NCI-H146 treated with DMSO at 0.1 percent for 48 hours (cell line): ENCODE data around the gene PSORS1C2.
"Not testable (repeated sequence)": the region's sequence is repeated elsewhere in the genome, so short reads cannot be mapped to it uniquely, and the experiment has no call there.

Experiments used
- DNase-seq: peaks from one replicate; lab custom pipeline; 2025; ENCODE audit not compliant: unreplicated experiment; lab: John Stamatoyannopoulos, UW

PSORS1C2 gene

GRCh38 chr6:31168606-31169005 lies 29.7 kb upstream of the PSORS1C2 start:
- DNase-seq: no peak

GRCh38 chr6:31165986-31166385 lies 27.1 kb upstream of the PSORS1C2 start:
- no peak for DNase-seq

GRCh38 chr6:31165064-31165832 lies 26.4 kb upstream of the PSORS1C2 start:
- not testable (repeated sequence) for DNase-seq

GRCh38 chr6:31164475-31165063 lies 25.7 kb upstream of the PSORS1C2 start:
- DNase-seq: not testable (repeated sequence)

- no peak for DNase-seq
Measured at GRCh38 chr6:31163922-31164321, 25.1 kb upstream of the PSORS1C2 start.

GRCh38 chr6:31162463-31163165 lies 23.7 kb upstream of the PSORS1C2 start:
- no peak for DNase-seq

- DNase-seq: no peak
Measured at GRCh38 chr6:31161216-31162126, 22.6 kb upstream of the PSORS1C2 start.

- peak; percentile 10 for DNase-seq
Measured at GRCh38 chr6:31158863-31159855, 20.3 kb upstream of the PSORS1C2 start.

GRCh38 chr6:31158140-31158862 lies 19.4 kb upstream of the PSORS1C2 start, which contains the start of gene TCF19:
Gene TCF19 (plus strand): TSS chr6:31158589. CDS start chr6:31159470, 881 bp downstream.
- peak; percentile 96 for DNase-seq

GRCh38 chr6:31157513-31158139 lies 18.8 kb upstream of the PSORS1C2 start, which contains the start of gene CCHCR1:
Gene CCHCR1 (minus strand): TSS chr6:31157802. CDS start chr6:31157600, 202 bp downstream.
- peak; percentile 36 for DNase-seq

- DNase-seq: no peak
Measured at GRCh38 chr6:31156641-31157040, 17.8 kb upstream of the PSORS1C2 start.

GRCh38 chr6:31154436-31154835 lies 15.6 kb upstream of the PSORS1C2 start:
- no peak for DNase-seq

GRCh38 chr6:31152781-31153180 lies 13.9 kb upstream of the PSORS1C2 start:
- no peak for DNase-seq

- DNase-seq: no peak
Measured at GRCh38 chr6:31149827-31150447, 11.1 kb upstream of the PSORS1C2 start.

GRCh38 chr6:31145386-31145785 lies 6.5 kb upstream of the PSORS1C2 start:
- DNase-seq: no peak

GRCh38 chr6:31144970-31145340 lies 6.1 kb upstream of the PSORS1C2 start:
- no peak for DNase-seq

- DNase-seq: no peak
Measured at GRCh38 chr6:31144296-31144969, 5.6 kb upstream of the PSORS1C2 start.
